Heart right ventricle (tissue), 16 donors: ENCODE results near the gene LMBR1. TPM values are rescaled to one million over a fixed set of nuclear protein-coding genes. Genes with fewer than 3 reads are reported as not detected.
"Not testable (repeated sequence)": the region's sequence is repeated elsewhere in the genome, so short reads cannot be mapped to it uniquely, and the experiment has no call there.

Source experiments
- ATAC-seq, 8 donors: fragments of 200-7000 bp; cut with Tn5 transposase; one replicate each; pipeline ENCODE4 v1.9.1; 2020; ENCODE audit warnings: mild to moderate bottlenecking in 8 of 8, moderate library complexity in 8 of 8, moderate number of reproducible peaks in 1 of 8
- DNase-seq, 2 donors: peaks; one replicate each; pipeline ENCODE4 v3.0.0-alpha.2; 2020
- H3K27ac ChIP-seq, 10 donors: fragments of 200-600 bp; sonication (generic) in 2 of 10; one replicate each; pipeline versions ENCODE4 v1.5.0 to v1.8.0; 2020 to 2022; ENCODE audit warnings: mild to moderate bottlenecking in 3 of 10
- H3K27me3 ChIP-seq, 7 donors: fragments of 200-600 bp; one replicate each; pipeline ENCODE4 v1.8.0; 2021 to 2022; ENCODE audit warnings: mild to moderate bottlenecking in 2 of 7
- H3K36me3 ChIP-seq, 9 donors: fragments of 200-600 bp; sonication (generic) in 1 of 9; one replicate each; pipeline versions ENCODE4 v1.5.0 to v1.8.0; 2020 to 2022; ENCODE audit warnings: mild to moderate bottlenecking in 2 of 9
- H3K4me1 ChIP-seq, 9 donors: fragments of 200-600 bp; sonication (generic) in 1 of 9; one replicate each; pipeline versions ENCODE4 v1.5.0 to v1.8.0; 2020 to 2022; ENCODE audit warnings: mild to moderate bottlenecking in 4 of 9
- H3K4me3 ChIP-seq, 10 donors: fragments of 200-600 bp; sonication (generic) in 2 of 10; one replicate each; pipeline versions ENCODE4 v1.5.0 to v1.8.0; 2020 to 2022; ENCODE audit warnings: mild to moderate bottlenecking in 7 of 10, moderate library complexity in 2 of 10
- H3K9me3 ChIP-seq, 11 donors: fragments of 200-600 bp in 10 of 11; sonication (generic) in 2 of 11; one replicate each; pipeline versions ENCODE4 v1.5.0 to v1.8.0; 2013 to 2022; ENCODE audit warnings: mild to moderate bottlenecking in 2 of 11, control low read depth in 1 of 11, moderate library complexity in 1 of 11
- WGBS, 2 donors: extraction: QIAGEN DNeasy Blood & Tissue Kit; methylation state at CpG; one replicate each; pipeline ENCODE4 v1.1.7; 2013; ENCODE audit warnings: inconsistent platforms in 1 of 2; 5-methylcytosine and 5-hydroxymethylcytosine counted together
- intact Hi-C, 10 donors: fragments of 100-400 bp; cut with DNase I; formaldehyde crosslinking; loops; one replicate each; pipeline versions ENCODE4 v1.11.1 to v1.14.2; 2022
- polyA plus RNA-seq, 2 donors: library from polyadenylated mRNA; stranded (reverse); fragments of 200-250 nt; gene quantifications; one replicate each; pipeline ENCODE4 v1.2.3, GENCODE V29; 2013
- total RNA-seq, 10 donors: library from RNA; stranded (reverse); fragmentation: NEBNext Ultra II Directional in 3 of 10; extraction: Animal tissue kit (Norgen Biotek cat#: 25700) in 3 of 10; gene quantifications; one replicate each; pipeline versions ENCODE4 v1.2.1 to v1.2.4, GENCODE V29; 2021 to 2023
- TF ChIP-seq, protein P1 (sequence below), 9 donors: fragments of 200-600 bp; sonication (generic) in 2 of 9; IDR thresholded peaks; one replicate each; pipeline versions ENCODE4 v1.5.0 to v1.8.0; 2021 to 2022; ENCODE audit warnings: antibody characterized with exemption in 9 of 9, mild to moderate bottlenecking in 5 of 9, moderate library complexity in 1 of 9
- donor health status: Arrhythmogenic right ventricular cardiomyopathy.
- donor health status: ischemic (EF 13 %, LVEDD 7.1; RV severe dilation, severe dysfunction).
- donor health status: healthy with polysubstance abuse.
- donor health status: DM: no; HTN: yes; CAD: no.
- donor health status: DM: no; HTN: no; CAD: no.
- donor health status: ischemic (EF 25% LVEDD 6.9; RV normal size, moderate dysfunction).
- donor health status: ischemic (EF 25% LVEDD 5.7; RV mildly dilated, moderate dysfunction).
- donor health status: healthy.
- donor health status: DM: yes; HTN: yes; CAD: no.
- donor health status: Ischemic cardiomyopathy.
- donor health status: ischemic (EF 35%, LVEDD 5.7; RV mildly dilated, moderate dysfunction).
- donor health status: nonischemic (EF 11% LVEDD 7.7; RV severe dilation, severe dysfunction).
- donor health status: DM: yes; HTN: yes; CAD: no.
- donor health status: PGD.
- donor health status: ischemic (EF 29% LVEDD 5.4; RV normal size, mild dysfunction).
- donor health status: nonischemic (EF 23%, LVEDD 6.1; RV moderate dilation, normal function).

The LMBR1 gene
- total and polyA plus RNA-seq, 12 donors, result 9.0 to 45.5 (median 37.5) TPM

- 78 to 94% methylated on average over 1 of the region's 1 CpG for WGBS, 2 donors
- TF ChIP-seq, protein P1, sequence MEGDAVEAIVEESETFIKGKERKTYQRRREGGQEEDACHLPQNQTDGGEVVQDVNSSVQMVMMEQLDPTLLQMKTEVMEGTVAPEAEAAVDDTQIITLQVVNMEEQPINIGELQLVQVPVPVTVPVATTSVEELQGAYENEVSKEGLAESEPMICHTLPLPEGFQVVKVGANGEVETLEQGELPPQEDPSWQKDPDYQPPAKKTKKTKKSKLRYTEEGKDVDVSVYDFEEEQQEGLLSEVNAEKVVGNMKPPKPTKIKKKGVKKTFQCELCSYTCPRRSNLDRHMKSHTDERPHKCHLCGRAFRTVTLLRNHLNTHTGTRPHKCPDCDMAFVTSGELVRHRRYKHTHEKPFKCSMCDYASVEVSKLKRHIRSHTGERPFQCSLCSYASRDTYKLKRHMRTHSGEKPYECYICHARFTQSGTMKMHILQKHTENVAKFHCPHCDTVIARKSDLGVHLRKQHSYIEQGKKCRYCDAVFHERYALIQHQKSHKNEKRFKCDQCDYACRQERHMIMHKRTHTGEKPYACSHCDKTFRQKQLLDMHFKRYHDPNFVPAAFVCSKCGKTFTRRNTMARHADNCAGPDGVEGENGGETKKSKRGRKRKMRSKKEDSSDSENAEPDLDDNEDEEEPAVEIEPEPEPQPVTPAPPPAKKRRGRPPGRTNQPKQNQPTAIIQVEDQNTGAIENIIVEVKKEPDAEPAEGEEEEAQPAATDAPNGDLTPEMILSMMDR (IDR thresholded peaks at IDR 0.05), result no peak
- DNase-seq (no peak), ATAC-seq (no peak)
- peaks cover 0 to 10% (median 5%) of the 10 kb centered on the region in 9 donors for H3K4me1 ChIP-seq
- H3K4me3 ChIP-seq, result no peak overlapping the region
- no peaks in the 10 kb centered on the region for H3K27me3 ChIP-seq
- intact Hi-C loops, result no loop called here
- H3K9me3 ChIP-seq, result peaks cover 0 to 15% (median 0%) of the 10 kb centered on the region in 11 donors
- no peak overlapping the region for H3K27ac ChIP-seq
- H3K36me3 ChIP-seq, result peaks cover 0 to 23% (median 0%) of the 10 kb centered on the region in 9 donors
These were observed 27.5 kb downstream of the LMBR1 start for GRCh38 chr7:156865493-156865892.

- H3K4me1 ChIP-seq, result peaks cover 0 to 10% (median 5%) of the 10 kb centered on the region in 9 donors
- intact Hi-C loops, H3K27me3 ChIP-seq, DNase-seq, H3K27ac ChIP-seq, H3K4me3 ChIP-seq, ATAC-seq: not testable (repeated sequence)
- H3K36me3 ChIP-seq, result peaks cover 0 to 30% (median 0%) of the 10 kb centered on the region in 9 donors
- WGBS, 2 donors, result 98 to 99% methylated on average over 2 of the region's 2 CpGs
- peaks cover 0 to 41% (median 5%) of the 10 kb centered on the region in 11 donors for H3K9me3 ChIP-seq
These were observed 31.0 kb downstream of the LMBR1 start for GRCh38 chr7:156862022-156862421.

GRCh38 chr7:156861212-156861611 lies 31.8 kb downstream of the LMBR1 start:
- TF ChIP-seq, protein P1 (IDR thresholded peaks at IDR 0.05), result no peak
- DNase-seq, result no peak
- intact Hi-C loops, result no loop called here
- WGBS, 2 donors, result 97 to 98% methylated on average over 2 of the region's 2 CpGs
- no peak overlapping the region for H3K27ac ChIP-seq
- peaks cover 0 to 44% (median 5%) of the 10 kb centered on the region in 11 donors for H3K9me3 ChIP-seq
- no peak for ATAC-seq
- no peak overlapping the region for H3K4me3 ChIP-seq
- H3K27me3 ChIP-seq, result no peaks in the 10 kb centered on the region
- H3K36me3 ChIP-seq, result peaks cover 0 to 30% (median 0%) of the 10 kb centered on the region in 9 donors
- H3K4me1 ChIP-seq, result peaks cover 0 to 10% (median 5%) of the 10 kb centered on the region in 9 donors

DNA sequence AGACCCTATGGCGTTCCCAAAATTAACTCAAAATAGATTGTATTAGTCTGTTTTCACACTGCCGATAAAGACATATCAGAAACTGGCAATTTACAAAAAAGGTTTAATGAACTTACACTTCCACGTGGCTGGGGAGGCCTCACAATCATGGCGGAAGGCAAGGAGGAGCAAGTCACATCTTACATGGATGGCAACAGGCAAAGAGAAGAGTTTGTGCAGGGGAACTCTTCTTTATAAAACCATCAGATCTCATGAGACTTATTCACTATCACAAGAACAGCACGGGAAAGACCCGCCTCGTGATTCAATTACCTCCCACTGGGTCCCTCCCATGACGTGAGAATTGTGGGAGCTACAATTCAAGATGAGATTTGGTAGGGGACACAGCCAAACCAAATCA lies 32.9 kb downstream of the LMBR1 start:
- H3K27me3 ChIP-seq, intact Hi-C loops, ATAC-seq, H3K27ac ChIP-seq, H3K4me3 ChIP-seq, H3K4me1 ChIP-seq, DNase-seq: not testable (repeated sequence)
- Histone ChIP-seq H3K9me3 (peaks cover 0 to 50% (median 5%) of the 10 kb centered on the region in 11 donors), H3K36me3 (peaks cover 0 to 30% (median 0%) of the 10 kb centered on the region in 9 donors)
- 97% methylated on average over 8 of the region's 8 CpGs for WGBS, 2 donors

DNA sequence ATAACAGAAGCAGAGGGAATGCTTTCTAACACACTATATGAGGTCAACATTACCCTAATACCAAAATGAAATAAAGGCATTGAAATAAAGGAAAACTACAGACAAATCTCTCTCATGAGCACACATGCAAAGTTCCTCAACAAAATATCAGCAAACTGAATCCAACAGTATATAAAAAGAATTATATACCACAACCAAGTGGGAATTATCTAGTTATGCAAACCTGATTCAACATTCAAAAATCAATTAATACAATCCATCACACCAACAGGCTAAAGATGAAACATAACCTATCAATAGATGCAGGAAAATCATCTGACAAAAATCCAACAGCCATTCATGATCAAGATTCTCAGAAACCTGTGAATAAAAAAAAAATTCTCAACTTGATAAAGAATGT lies 34.5 kb downstream of the LMBR1 start:
- no peak overlapping the region for H3K27ac ChIP-seq

More for the DNA sequence above, 34.5 kb downstream of the LMBR1 start:
- no peak overlapping the region for H3K4me3 ChIP-seq
- TF ChIP-seq, protein P1 (IDR thresholded peaks at IDR 0.05), result no peak
- ATAC-seq (no peak), DNase-seq (no peak)
- H3K9me3 ChIP-seq, result peaks cover 0 to 65% (median 11%) of the 10 kb centered on the region in 11 donors
- no peaks in the 10 kb centered on the region for H3K27me3 ChIP-seq
- no peaks in the 10 kb centered on the region for H3K4me1 ChIP-seq
- intact Hi-C loops, result no loop called here
- H3K36me3 ChIP-seq, result peaks cover 0 to 30% (median 0%) of the 10 kb centered on the region in 9 donors
